Sigmoid colon (tissue), 7 donors: Measurements from ENCODE around the gene CNOT3. TPM values are rescaled to one million over a fixed set of nuclear protein-coding genes. Genes with fewer than 3 reads are reported as not detected.

Source experiments
- DNase-seq: peaks from one replicate; pipeline ENCODE4 v3.0.0-alpha.2; 2019
- H3K27ac ChIP-seq, 4 donors: fragments of 200-600 bp; sonication (generic); one replicate each; pipeline ENCODE4 v1.5.1; 2016 to 2019; ENCODE audit warnings: mild to moderate bottlenecking in 1 of 4
- H3K27me3 ChIP-seq, 3 donors: fragments of 200-600 bp; sonication (generic); one replicate each; pipeline ENCODE4 v1.5.1; 2019; ENCODE audit warnings: mild to moderate bottlenecking in 1 of 3
- H3K36me3 ChIP-seq, 4 donors: fragments of 200-600 bp; sonication (generic); one replicate each; pipeline ENCODE4 v1.5.1; 2016 to 2019
- H3K4me1 ChIP-seq, 4 donors: fragments of 200-600 bp; sonication (generic); one replicate each; pipeline ENCODE4 v1.5.1; 2017 to 2019
- H3K4me3 ChIP-seq, 4 donors: fragments of 200-600 bp; sonication (generic); one replicate each; pipeline ENCODE4 v1.5.1; 2017 to 2019; ENCODE audit warnings: mild to moderate bottlenecking in 2 of 4, moderate library complexity in 1 of 4
- H3K9me3 ChIP-seq, 4 donors: fragments of 200-600 bp in 3 of 4; sonication (generic) in 3 of 4; one replicate each; pipeline versions ENCODE4 v1.5.1 to v1.6.1; 2013 to 2019
- CTCF ChIP-seq, 4 experiments: fragments of 450-650 bp in 3 of 4; fragments of 200-600 bp in 1 of 4; IDR thresholded peaks; one replicate each; pipeline ENCODE4 v1.5.1; 2016 to 2019; ENCODE audit warnings: antibody characterized with exemption in 4 of 4, mild to moderate bottlenecking in 3 of 4, moderate library complexity in 2 of 4
- EP300 ChIP-seq, 4 donors: sonication (generic); formaldehyde crosslinking; IDR thresholded peaks; one replicate each; pipeline ENCODE4 v1.6.1; 2017; ENCODE audit warnings: antibody characterized with exemption in 4 of 4
- POLR2A ChIP-seq, 2 donors: fragments of 450-650 bp; IDR thresholded peaks; one replicate each; pipeline ENCODE4 v1.6.1; 2016; ENCODE audit warnings: antibody characterized with exemption in 2 of 2, mild to moderate bottlenecking in 2 of 2, moderate library complexity in 2 of 2
- POLR2AphosphoS5 ChIP-seq, 4 donors: sonication (generic); formaldehyde crosslinking; IDR thresholded peaks; one replicate each; pipeline ENCODE4 v1.6.1; 2017; ENCODE audit warnings: antibody characterized with exemption in 4 of 4
- WGBS, 2 donors: extraction: QIAGEN DNeasy Blood & Tissue Kit; methylation state at CpG; one replicate each; pipeline ENCODE4 v1.1.7; 2013; 5-methylcytosine and 5-hydroxymethylcytosine counted together
- intact Hi-C: fragments of 100-400 bp; cut with DNase I; formaldehyde crosslinking; loops from one replicate; pipeline ENCODE4 v1.15.1; 2023
- polyA plus RNA-seq, 3 donors: library from polyadenylated mRNA; stranded (reverse); fragments of 200-250 nt; gene quantifications; one replicate each; pipeline ENCODE4 v1.2.3, GENCODE V29; 2013
- total RNA-seq, 4 donors: library from RNA; depleted of rRNA; stranded (reverse); fragments of >200 nt; gene quantifications; one replicate each; pipeline ENCODE4 v1.1.0, GENCODE V29; 2016
- donor health status: healthy with polysubstance abuse.
- donor health status: Bipolar disorder and iron deficiency.
- donor health status: healthy.

The CNOT3 gene
- total and polyA plus RNA-seq, 7 donors, result 11.8 to 32.9 (median 19.8) TPM

- H3K9me3 ChIP-seq, result no peaks in the 10 kb centered on the region
- H3K36me3 ChIP-seq, result peaks cover 47 to 68% (median 57%) of the 10 kb centered on the region in 4 donors
- H3K4me3 ChIP-seq, result no peak overlapping the region
- WGBS, 2 donors, result 86 to 89% methylated on average over 11 of the region's 11 CpGs
- DNase-seq, result no peak
- intact Hi-C loops, result no loop called here
- H3K4me1 ChIP-seq, result peaks cover 0 to 31% (median 27%) of the 10 kb centered on the region in 4 donors
- TF ChIP-seq EP300 (IDR thresholded peaks at IDR 0.05) (no peak), CTCF (IDR thresholded peaks at IDR 0.05) (no peak), POLR2A (IDR thresholded peaks at IDR 0.05) (no peak), POLR2AphosphoS5 (IDR thresholded peaks at IDR 0.05) (peak in 1 of 4 donors; percentile 7)
- H3K27me3 ChIP-seq, result no peaks in the 10 kb centered on the region
- H3K27ac ChIP-seq, result no peak overlapping the region
Measured at GRCh38 chr19:54156490-54156889, 18.9 kb downstream of the CNOT3 start.

GRCh38 chr19:54156953-54157352 is 19.4 kb downstream of the CNOT3 start:
- WGBS, 2 donors, result 88 to 96% methylated on average over 3 of the region's 3 CpGs
- peaks cover 47 to 63% (median 54%) of the 10 kb centered on the region in 4 donors for H3K36me3 ChIP-seq
- intact Hi-C loops, result no loop called here

GRCh38 chr19:54158812-54159351 is 21.3 kb downstream of the CNOT3 start:
- no peak for DNase-seq
- WGBS, 2 donors, result 9 to 10% methylated on average over 19 of the region's 19 CpGs
- peak overlapping the region; percentile 96 to 98 (median 96) for H3K27ac ChIP-seq
- no peaks in the 10 kb centered on the region for H3K9me3 ChIP-seq
- peaks cover 28 to 44% (median 36%) of the 10 kb centered on the region in 4 donors for H3K36me3 ChIP-seq
- peaks cover 0 to 48% (median 44%) of the 10 kb centered on the region in 4 donors for H3K4me1 ChIP-seq
- TF ChIP-seq POLR2A (IDR thresholded peaks at IDR 0.05), result no peak
- TF ChIP-seq POLR2AphosphoS5 (IDR thresholded peaks at IDR 0.05), result no peak
- TF ChIP-seq EP300 (IDR thresholded peaks at IDR 0.05), result no peak
- no peak for TF ChIP-seq CTCF (IDR thresholded peaks at IDR 0.05)
- H3K27me3 ChIP-seq, result no peaks in the 10 kb centered on the region
- H3K4me3 ChIP-seq, result peak overlapping the region; percentile 69 to 83 (median 72)
- intact Hi-C loops, result loop anchor here (2.0 kb wide), 1 partner anchor 20 kb away; no protein-coding TSS in a partner anchor

More at GRCh38 chr19:54156953-54157352, 19.4 kb downstream of the CNOT3 start:
- Histone ChIP-seq H3K4me1 (peaks cover 0 to 36% (median 31%) of the 10 kb centered on the region in 4 donors), H3K27ac (no peak overlapping the region), H3K27me3 (no peaks in the 10 kb centered on the region), H3K9me3 (no peaks in the 10 kb centered on the region), H3K4me3 (no peak overlapping the region)
- no peak for DNase-seq
- no peak for TF ChIP-seq POLR2AphosphoS5 (IDR thresholded peaks at IDR 0.05)
- no peak for TF ChIP-seq POLR2A (IDR thresholded peaks at IDR 0.05)
- no peak for TF ChIP-seq EP300 (IDR thresholded peaks at IDR 0.05)
- TF ChIP-seq CTCF (IDR thresholded peaks at IDR 0.05), result no peak

GRCh38 chr19:54159352-54160181 is 22.0 kb downstream of the CNOT3 start, which contains the start of gene LENG1:
Gene LENG1 (minus strand): TSS chr19:54159721. CDS start chr19:54159695, 26 bp downstream.
- 0% methylated on average over 72 of the region's 72 CpGs for WGBS, 2 donors

More at GRCh38 chr19:54159352-54160181, 22.0 kb downstream of the CNOT3 start, which contains the start of gene LENG1:
- peak; percentile 100 for DNase-seq
- peaks cover 4 to 5% (median 4%) of the 10 kb centered on the region in 3 donors for H3K27me3 ChIP-seq
- no peaks in the 10 kb centered on the region for H3K9me3 ChIP-seq
- no peak for TF ChIP-seq EP300 (IDR thresholded peaks at IDR 0.05)
- TF ChIP-seq POLR2AphosphoS5 (IDR thresholded peaks at IDR 0.05), result peak; percentile 77 to 91 (median 86)
- peak; percentile 41 to 53 for TF ChIP-seq POLR2A (IDR thresholded peaks at IDR 0.05)
- no peak for TF ChIP-seq CTCF (IDR thresholded peaks at IDR 0.05)
- peaks cover 0 to 52% (median 49%) of the 10 kb centered on the region in 4 donors for H3K4me1 ChIP-seq
- H3K4me3 ChIP-seq, result peak within 1 kb of the TSS; percentile 69 to 83 (median 72)
- peaks cover 23 to 37% (median 30%) of the 10 kb centered on the region in 4 donors for H3K36me3 ChIP-seq
- H3K27ac ChIP-seq, result peak within 1 kb of the TSS; percentile 96 to 98 (median 96)
- intact Hi-C loops, result loop anchor here (2.0 to 5.0 kb wide), 2 partner anchors 21 to 43 kb away; partner anchors contain the start of gene RPS9
